Occipital lobe (tissue), 2 donors: Measurements from ENCODE around the gene MYCT1. TPM values are rescaled to one million over a fixed set of nuclear protein-coding genes. Genes with fewer than 3 reads are reported as not detected.

Experiments
- DNase-seq: peaks from one replicate; lab custom pipeline; 2025; lab: John Stamatoyannopoulos, UW
- total RNA-seq: library from RNA; depleted of rRNA; stranded (reverse); fragments of >200 nt; gene quantifications from one replicate; pipeline ENCODE4 v1.2.3, GENCODE V29; 2014

Gene MYCT1
- total RNA-seq, 1 donor from 2014 or later = 4.7 TPM

GRCh38 chr6:152721956-152722355, 24.3 kb downstream of the MYCT1 start:
- DNase-seq = no peak

- DNase-seq = no peak
These were observed 25.7 kb downstream of the MYCT1 start for GRCh38 chr6:152723398-152723797.

GRCh38 chr6:152726313-152726712, 28.6 kb downstream of the MYCT1 start:
- DNase-seq = no peak

- DNase-seq = no peak
These were observed 29.8 kb downstream of the MYCT1 start for GRCh38 chr6:152727507-152727906.

GRCh38 chr6:152734630-152735029, 36.9 kb downstream of the MYCT1 start:
- no peak for DNase-seq

- DNase-seq = no peak
These were observed 39.1 kb downstream of the MYCT1 start for GRCh38 chr6:152736687-152737273.

- DNase-seq = no peak
These were observed 47.9 kb downstream of the MYCT1 start for GRCh38 chr6:152745509-152746171.

GRCh38 chr6:152746172-152746553, 48.5 kb downstream of the MYCT1 start:
- DNase-seq = no peak

GRCh38 chr6:152748843-152749242, 51.1 kb downstream of the MYCT1 start:
- DNase-seq = no peak

GRCh38 chr6:152749336-152749735, 51.6 kb downstream of the MYCT1 start:
- DNase-seq = no peak

GRCh38 chr6:152750694-152751093, 53.0 kb downstream of the MYCT1 start, which contains the start of gene VIP:
Gene VIP (plus strand): TSS chr6:152750797. CDS start chr6:152752178, 1,381 bp downstream.
- DNase-seq = no peak

- DNase-seq = no peak
These were observed 67.6 kb downstream of the MYCT1 start for GRCh38 chr6:152765331-152765730.

GRCh38 chr6:152769159-152769558, 71.5 kb downstream of the MYCT1 start:
- no peak for DNase-seq

GRCh38 chr6:152769993-152770392, 72.3 kb downstream of the MYCT1 start:
- no peak for DNase-seq

- no peak for DNase-seq
These were observed 73.5 kb downstream of the MYCT1 start for GRCh38 chr6:152771061-152771687.

Other genes with a start within 250 kb of the MYCT1 start
- 316 TPM for gene SYNE1, start 60.5 kb upstream of the MYCT1 start, total RNA-seq
- 4.8 TPM for gene VIP, start 52.9 kb downstream of the MYCT1 start, total RNA-seq